Measurements from ENCODE around the gene FAT1. TPM values are rescaled to one million over a fixed set of nuclear protein-coding genes. Genes with fewer than 3 reads are reported as not detected.

FAT1 gene
- total RNA-seq, 2 donors from 2014 or later, result not detected

DNA sequence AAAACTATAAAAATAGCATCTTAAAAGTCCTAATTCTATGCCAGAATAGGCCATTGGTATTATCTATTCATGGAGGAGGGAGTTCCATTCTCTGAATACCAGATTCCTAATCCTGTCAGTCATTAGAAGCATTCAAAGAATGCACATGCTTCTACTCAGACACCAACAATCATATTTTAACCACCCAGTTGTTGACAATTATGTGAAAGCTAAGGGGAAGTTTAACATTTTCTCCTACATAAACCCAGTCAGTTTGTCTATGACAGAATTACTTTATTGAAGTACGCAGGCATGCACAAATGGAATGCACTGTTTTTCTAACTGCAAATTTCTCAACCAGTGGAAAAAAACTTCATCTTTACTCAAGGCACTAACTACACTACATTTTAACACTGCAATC lies 98.7 kb downstream of the FAT1 start:
- Mint-ChIP-seq H3K27ac (no peak overlapping the region), H3K27me3 (peaks cover 9% of the 10 kb centered on the region), H3K36me3 (ENCODE audit: low read depth) (no peaks in the 10 kb centered on the region), H3K9me3 (peaks cover 11% of the 10 kb centered on the region), H3K4me3 (no peak overlapping the region), H3K4me1 (no peaks in the 10 kb centered on the region)
- ATAC-seq (replicated peaks), result no peak

DNA sequence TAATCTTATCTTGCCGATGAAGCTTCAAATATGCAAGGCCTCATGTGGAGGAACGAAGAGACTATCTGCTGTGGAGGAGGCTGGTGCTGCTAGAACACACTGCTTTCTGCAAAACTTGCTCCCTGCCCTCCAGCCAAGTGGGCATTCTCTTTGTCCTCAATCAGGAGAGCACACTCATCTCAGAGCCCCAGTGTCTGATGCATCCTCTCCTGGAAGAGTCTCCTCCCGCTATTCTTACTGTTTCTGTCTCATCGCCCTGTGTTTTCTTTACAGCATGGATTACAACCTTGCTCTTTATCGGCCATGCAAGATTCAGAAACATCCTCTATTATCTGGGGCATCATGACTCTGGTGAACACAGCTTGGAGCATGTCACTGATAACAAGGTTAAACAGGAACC lies 100.1 kb downstream of the FAT1 start:
- ATAC-seq (replicated peaks), result no peak
- no peaks in the 10 kb centered on the region for H3K4me1 Mint-ChIP-seq
- no peak overlapping the region for H3K4me3 Mint-ChIP-seq
- H3K9me3 Mint-ChIP-seq, result peaks cover 11% of the 10 kb centered on the region
- peaks cover 9% of the 10 kb centered on the region for H3K27me3 Mint-ChIP-seq
- no peaks in the 10 kb centered on the region for H3K36me3 Mint-ChIP-seq (ENCODE audit: low read depth)
- H3K27ac Mint-ChIP-seq, result no peak overlapping the region

DNA sequence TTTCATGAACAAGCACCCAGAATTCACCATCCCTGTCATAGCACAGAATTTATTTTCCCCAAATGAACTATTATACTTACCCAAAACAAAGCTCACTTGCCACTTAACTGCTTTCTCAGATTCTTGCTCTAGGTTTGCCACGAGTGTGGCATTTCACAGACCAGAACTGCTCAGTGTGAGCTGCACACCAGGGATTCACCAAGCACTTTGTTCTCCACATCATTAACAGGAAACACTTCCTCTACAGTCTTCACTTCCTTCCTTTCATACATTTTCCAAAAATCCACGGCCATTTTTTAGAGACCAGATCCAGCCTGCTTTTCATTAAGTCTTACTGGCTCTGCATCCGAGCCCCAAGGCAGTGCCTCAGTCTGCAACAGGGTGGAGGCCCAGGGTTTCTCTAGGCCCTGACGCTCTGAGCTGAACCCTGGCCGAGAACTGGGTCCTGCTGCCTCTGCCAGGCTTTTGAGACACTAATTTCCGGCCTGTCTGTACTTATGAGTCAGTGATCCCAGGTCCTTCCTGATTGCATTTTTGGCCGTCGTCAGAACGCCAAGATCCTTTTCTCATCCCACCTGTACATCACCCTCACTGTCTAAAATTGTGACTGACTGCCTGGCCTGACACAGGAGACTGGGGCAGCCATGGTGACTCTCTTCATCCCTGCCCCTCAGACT lies 100.7 kb downstream of the FAT1 start:
- peaks cover 9% of the 10 kb centered on the region for H3K27me3 Mint-ChIP-seq

DNA sequence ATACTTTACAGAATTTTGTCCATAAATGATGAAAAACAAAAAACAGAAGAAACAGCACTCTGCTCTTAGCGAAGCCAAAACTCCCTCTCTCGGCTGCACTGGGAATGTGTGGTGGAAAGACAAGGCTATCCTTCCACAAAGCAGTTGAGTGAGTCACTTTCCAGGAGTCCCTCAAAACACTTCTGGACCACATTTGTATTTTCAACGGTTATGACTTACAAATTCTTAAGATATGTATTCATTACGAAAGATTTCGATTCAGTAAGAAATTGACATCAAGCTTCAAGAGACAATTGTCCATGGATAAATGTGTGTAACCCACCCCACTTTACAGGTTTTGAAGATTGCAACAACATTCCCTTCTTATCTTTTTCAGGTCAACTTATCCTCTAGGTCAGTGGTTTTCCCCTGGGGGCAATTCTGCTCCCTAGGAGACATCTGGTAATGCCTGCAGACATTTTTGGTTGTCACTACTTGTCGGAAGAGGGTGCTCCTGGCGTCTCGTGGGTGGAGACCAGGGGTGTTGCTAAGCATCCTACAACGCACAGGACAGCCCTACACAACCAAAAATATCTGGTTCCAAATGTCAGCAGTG lies 101.6 kb downstream of the FAT1 start:
- Mint-ChIP-seq H3K27me3 (peaks cover 9% of the 10 kb centered on the region), H3K36me3 (ENCODE audit: low read depth) (no peaks in the 10 kb centered on the region), H3K4me1 (no peaks in the 10 kb centered on the region), H3K4me3 (no peak overlapping the region), H3K27ac (no peak overlapping the region), H3K9me3 (peaks cover 18% of the 10 kb centered on the region)
- ATAC-seq (replicated peaks), result no peak

More for the DNA sequence above, 100.7 kb downstream of the FAT1 start:
- peaks cover 15% of the 10 kb centered on the region for H3K9me3 Mint-ChIP-seq
- H3K4me1 Mint-ChIP-seq, result no peaks in the 10 kb centered on the region
- ATAC-seq (replicated peaks), result no peak
- no peak overlapping the region for H3K27ac Mint-ChIP-seq
- no peaks in the 10 kb centered on the region for H3K36me3 Mint-ChIP-seq (ENCODE audit: low read depth)
- no peak overlapping the region for H3K4me3 Mint-ChIP-seq

DNA sequence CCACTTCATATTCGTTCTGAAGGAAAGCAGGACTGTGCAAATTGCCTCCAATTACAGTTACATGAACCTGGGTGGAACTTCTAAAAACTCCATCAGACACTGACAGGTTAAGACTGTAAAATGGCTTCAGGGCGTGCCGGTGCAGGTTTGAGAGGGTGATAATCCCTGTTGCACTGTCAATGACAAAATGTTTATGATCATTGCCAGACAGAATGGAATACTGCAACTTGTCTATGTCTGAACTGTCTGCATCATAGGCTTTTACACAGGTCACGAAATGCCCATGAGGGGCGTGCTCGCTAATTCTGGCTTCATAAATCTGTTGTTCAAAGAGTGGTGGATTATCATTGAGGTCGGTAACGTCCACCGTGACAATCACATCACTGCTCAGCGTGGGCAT lies 104.6 kb downstream of the FAT1 start:
- H3K27ac Mint-ChIP-seq, result no peak overlapping the region
- ATAC-seq (replicated peaks), result no peak
- no peaks in the 10 kb centered on the region for H3K4me1 Mint-ChIP-seq
- H3K27me3 Mint-ChIP-seq, result peaks cover 15% of the 10 kb centered on the region
- peaks cover 22% of the 10 kb centered on the region for H3K9me3 Mint-ChIP-seq
- no peak overlapping the region for H3K4me3 Mint-ChIP-seq
- H3K36me3 Mint-ChIP-seq (ENCODE audit: low read depth), result no peaks in the 10 kb centered on the region

DNA sequence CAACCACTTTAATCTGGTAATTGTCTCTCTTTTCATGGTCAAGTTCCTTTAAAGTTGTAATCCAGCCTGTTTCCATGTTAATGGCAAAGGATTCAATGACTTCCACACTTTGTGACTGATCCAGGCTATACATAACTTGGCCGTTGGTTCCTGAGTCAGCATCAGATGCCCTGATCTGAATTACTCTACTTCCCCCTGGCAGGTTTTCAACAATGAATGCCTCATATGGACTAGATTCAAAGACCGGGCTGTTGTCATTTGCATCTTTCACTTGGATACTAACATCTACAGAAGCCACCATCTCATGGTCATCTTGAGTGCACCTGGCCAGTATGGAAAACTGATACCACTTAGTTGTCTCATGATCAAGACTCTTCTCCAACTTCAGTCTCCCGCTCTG lies 105.7 kb downstream of the FAT1 start:
- Mint-ChIP-seq H3K27ac (no peak overlapping the region), H3K27me3 (peaks cover 13% of the 10 kb centered on the region), H3K9me3 (peaks cover 15% of the 10 kb centered on the region), H3K36me3 (ENCODE audit: low read depth) (no peaks in the 10 kb centered on the region), H3K4me1 (no peaks in the 10 kb centered on the region), H3K4me3 (no peak overlapping the region)
- no peak for ATAC-seq (replicated peaks)

DNA sequence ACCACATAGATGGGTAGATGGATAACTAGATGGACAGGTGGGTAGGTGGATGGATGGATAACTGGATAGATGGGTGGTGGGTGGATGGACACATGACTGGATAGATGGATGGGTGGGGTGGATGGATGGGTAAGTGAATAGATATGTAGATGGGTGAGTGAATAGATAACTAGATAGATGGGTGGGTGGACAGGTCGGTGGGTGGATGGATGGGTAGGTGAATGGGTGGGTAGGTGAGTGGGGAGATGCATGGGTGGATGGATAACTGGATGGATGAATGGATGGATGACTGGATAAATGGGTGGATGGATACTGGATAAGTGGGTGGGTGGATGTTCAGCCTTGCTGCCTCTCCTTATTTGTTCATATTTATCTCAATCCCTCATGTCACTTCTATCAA lies 116.2 kb downstream of the FAT1 start:
- no peaks in the 10 kb centered on the region for H3K27me3 Mint-ChIP-seq
- no peaks in the 10 kb centered on the region for H3K4me1 Mint-ChIP-seq
- no peak overlapping the region for H3K4me3 Mint-ChIP-seq
- H3K36me3 Mint-ChIP-seq (ENCODE audit: low read depth), result no peaks in the 10 kb centered on the region
- ATAC-seq (replicated peaks), result no peak
- H3K27ac Mint-ChIP-seq, result no peak overlapping the region
- peaks cover 6% of the 10 kb centered on the region for H3K9me3 Mint-ChIP-seq

DNA sequence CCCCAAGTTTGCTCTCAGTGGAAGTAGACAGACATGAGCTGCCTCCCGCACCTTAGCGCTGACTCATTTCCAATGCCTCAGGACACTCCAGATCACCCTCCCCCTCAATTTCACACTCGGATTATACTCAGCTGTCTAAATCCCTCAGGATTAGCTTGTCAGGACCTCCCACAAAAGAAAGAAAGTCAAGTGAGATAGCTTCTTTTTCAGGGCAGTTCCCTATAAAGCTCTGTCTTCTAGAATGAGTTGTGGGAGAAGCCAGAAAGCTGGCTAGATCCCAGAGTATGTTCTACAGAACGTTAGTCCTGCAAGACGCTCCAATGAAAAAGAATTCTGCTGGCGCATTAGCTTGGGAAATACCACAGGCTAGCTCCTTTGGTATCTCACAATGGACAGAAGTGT lies 117.1 kb downstream of the FAT1 start:
- Mint-ChIP-seq H3K4me3 (no peak overlapping the region), H3K36me3 (ENCODE audit: low read depth) (no peaks in the 10 kb centered on the region), H3K4me1 (no peaks in the 10 kb centered on the region), H3K9me3 (peaks cover 6% of the 10 kb centered on the region), H3K27me3 (no peaks in the 10 kb centered on the region), H3K27ac (no peak overlapping the region)
- no peak for ATAC-seq (replicated peaks)

DNA sequence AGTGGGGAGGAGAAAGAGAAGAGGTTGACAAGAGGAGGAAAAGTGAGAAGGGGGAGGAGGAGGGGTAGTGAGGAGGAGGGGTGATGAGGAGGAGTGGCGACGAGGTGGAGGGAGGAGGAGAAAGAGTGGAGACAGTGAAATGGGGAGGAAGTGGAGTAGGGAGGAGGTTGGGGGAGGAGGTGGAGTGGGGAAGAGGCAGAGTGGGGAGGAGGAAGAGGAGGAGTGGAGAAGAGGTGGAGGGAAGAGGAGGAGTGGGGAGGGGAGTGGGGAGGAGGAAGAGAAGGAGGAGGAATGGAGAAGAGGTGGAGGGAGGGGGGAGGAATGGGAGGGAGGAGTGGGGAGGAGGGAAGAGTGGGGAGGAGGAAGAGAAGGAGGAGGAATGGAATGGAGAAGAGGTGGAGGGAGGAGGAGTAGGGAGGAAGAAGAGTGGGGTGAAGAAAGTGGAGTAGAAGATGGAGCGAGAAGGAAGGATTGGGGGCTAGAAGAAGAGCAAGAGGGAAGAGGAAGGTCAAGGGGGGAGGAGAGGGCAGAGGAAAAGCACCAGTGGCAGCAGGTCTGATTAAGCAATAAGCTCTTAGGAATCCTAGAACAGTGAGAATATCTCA lies 118.3 kb downstream of the FAT1 start:
- Mint-ChIP-seq H3K4me3 (no peak overlapping the region), H3K4me1 (no peaks in the 10 kb centered on the region)

DNA sequence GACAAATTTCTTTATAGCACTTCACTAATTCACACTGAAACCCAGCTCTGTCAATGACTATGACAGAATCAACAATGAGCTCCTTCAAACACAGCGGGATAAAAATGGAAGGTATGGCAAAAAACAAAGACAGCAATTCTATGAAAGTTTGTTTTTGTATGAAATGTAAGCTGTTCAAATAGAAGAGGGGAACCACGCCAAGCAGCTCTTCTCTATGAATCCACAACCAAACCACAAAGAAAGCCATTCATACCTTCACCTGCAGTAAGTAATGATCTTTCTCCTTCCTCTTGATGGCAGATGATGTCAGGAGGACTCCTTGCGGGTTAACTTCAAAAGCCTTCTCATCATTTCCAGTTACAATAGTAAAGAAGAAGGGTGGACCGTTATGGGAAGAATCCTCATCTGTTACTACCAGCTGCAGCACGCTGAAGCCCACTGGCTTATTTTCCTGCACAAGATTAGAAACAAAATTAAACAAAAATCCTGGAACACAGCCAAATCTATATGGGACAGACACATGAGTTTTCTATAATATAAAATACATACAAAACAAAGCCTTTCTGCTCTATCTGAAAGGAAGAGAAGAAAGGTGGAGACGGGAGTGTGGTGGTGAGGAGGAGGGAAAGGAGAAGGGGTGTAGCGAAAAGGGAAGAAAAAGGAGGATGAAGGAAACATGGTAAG lies 119.4 kb downstream of the FAT1 start:
- Mint-ChIP-seq H3K4me3 (no peak overlapping the region), H3K36me3 (ENCODE audit: low read depth) (no peaks in the 10 kb centered on the region), H3K9me3 (peaks cover 6% of the 10 kb centered on the region), H3K27ac (no peak overlapping the region), H3K4me1 (no peaks in the 10 kb centered on the region), H3K27me3 (no peaks in the 10 kb centered on the region)
- no peak for ATAC-seq (replicated peaks)

More for the DNA sequence above, 118.3 kb downstream of the FAT1 start:
- no peaks in the 10 kb centered on the region for H3K36me3 Mint-ChIP-seq (ENCODE audit: low read depth)
- no peaks in the 10 kb centered on the region for H3K27me3 Mint-ChIP-seq
- H3K9me3 Mint-ChIP-seq, result peaks cover 6% of the 10 kb centered on the region
- H3K27ac Mint-ChIP-seq, result no peak overlapping the region
- no peak for ATAC-seq (replicated peaks)

DNA sequence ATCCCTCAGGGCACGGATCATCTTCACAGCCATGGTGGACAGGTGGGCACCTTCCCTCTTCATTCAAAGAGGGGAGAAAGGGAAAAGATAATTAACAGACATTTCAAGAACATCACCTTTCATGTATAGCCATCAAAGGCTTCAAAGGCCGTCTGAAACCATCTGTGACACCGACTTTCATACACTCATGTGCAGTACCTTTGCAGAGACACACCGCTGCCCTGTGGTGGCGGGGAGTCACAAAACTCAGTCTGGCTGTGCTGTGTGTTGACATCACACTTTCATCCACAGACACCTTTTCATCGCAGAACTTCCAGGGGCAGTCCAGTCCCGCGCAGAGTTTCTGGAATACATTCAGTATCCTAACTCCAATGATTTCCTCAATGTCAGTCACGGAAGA lies 120.7 kb downstream of the FAT1 start:
- H3K36me3 Mint-ChIP-seq (ENCODE audit: low read depth), result no peaks in the 10 kb centered on the region
- peaks cover 5% of the 10 kb centered on the region for H3K9me3 Mint-ChIP-seq
- no peak for ATAC-seq (replicated peaks)
- H3K4me1 Mint-ChIP-seq, result no peaks in the 10 kb centered on the region
- no peak overlapping the region for H3K27ac Mint-ChIP-seq
- H3K4me3 Mint-ChIP-seq, result no peak overlapping the region
- no peaks in the 10 kb centered on the region for H3K27me3 Mint-ChIP-seq

DNA sequence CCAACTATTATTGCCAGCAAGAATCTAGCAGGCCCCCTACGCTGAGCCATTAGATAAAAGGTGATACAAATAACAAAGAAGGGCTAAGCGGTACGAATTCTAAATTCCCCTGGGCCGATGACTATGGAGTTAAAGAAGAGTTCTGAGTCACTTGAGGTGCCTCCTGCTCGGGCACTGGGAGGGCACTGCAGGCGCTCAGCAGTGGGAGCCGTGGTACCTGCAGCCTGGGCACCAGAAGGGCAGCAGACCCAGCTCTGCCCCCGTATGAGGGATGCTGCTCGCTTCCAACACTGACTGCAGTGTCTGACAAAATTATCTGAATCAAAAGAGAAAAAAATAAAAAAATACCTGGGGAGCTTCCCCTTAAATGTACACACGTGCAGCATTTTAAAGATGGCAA lies 124.2 kb downstream of the FAT1 start:
- Mint-ChIP-seq H3K4me1 (no peaks in the 10 kb centered on the region), H3K4me3 (no peak overlapping the region), H3K27me3 (peaks cover 3% of the 10 kb centered on the region), H3K36me3 (ENCODE audit: low read depth) (no peaks in the 10 kb centered on the region), H3K9me3 (peaks cover 3% of the 10 kb centered on the region), H3K27ac (no peak overlapping the region)
- ATAC-seq (replicated peaks), result no peak

DNA sequence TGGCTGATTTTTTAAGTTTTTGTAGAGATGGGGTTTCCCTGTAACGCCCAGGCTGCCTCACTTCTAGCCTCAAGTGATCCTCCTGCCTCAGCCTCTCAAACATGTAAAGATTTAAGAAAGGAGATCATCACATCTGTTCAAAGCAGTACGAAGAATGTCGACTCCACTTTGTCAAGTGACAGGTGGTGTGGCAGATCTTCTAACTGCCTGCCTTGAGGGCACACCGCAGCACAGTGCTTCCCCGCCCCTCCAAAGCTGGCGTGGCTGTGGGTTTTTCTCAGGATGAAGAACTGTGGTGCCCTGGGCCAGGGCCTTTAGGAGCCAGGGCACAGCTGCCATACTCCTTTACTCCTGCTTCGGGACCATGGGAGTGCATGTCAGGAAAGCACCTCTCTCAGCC lies 125.0 kb downstream of the FAT1 start:
- no peak for ATAC-seq (replicated peaks)
- Mint-ChIP-seq H3K36me3 (ENCODE audit: low read depth) (no peaks in the 10 kb centered on the region), H3K27me3 (peaks cover 3% of the 10 kb centered on the region), H3K4me1 (no peaks in the 10 kb centered on the region), H3K4me3 (no peak overlapping the region), H3K9me3 (no peaks in the 10 kb centered on the region), H3K27ac (no peak overlapping the region)

DNA sequence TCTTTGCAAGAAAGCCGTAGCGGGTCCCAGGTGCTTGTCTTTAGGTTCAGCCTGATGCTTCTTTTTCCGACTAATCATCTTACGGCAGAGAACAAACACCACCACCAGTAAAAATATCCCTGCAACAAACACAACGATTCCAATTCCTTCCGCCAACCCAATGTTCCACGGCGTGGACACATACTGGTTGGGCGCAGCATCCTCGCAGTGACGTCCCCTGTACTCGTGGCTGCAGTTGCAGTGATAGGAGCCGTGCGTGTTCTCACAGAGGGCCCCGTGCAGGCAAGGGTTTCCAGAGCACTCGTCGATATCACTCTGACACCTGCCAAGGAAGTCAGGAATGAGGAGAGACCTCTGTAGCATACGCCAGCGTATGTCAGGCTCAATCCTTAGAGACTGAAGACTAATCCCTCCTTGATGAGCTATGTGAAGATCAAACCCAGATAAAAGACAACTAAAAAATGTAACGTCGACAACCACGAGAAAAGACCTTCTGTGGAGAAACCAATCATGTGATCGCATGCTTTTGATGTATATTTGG lies 126.7 kb downstream of the FAT1 start:
- Mint-ChIP-seq H3K4me3 (no peak overlapping the region), H3K27ac (no peak overlapping the region), H3K9me3 (no peaks in the 10 kb centered on the region), H3K4me1 (no peaks in the 10 kb centered on the region), H3K36me3 (ENCODE audit: low read depth) (no peaks in the 10 kb centered on the region), H3K27me3 (peaks cover 3% of the 10 kb centered on the region)
- no peak for ATAC-seq (replicated peaks)

DNA sequence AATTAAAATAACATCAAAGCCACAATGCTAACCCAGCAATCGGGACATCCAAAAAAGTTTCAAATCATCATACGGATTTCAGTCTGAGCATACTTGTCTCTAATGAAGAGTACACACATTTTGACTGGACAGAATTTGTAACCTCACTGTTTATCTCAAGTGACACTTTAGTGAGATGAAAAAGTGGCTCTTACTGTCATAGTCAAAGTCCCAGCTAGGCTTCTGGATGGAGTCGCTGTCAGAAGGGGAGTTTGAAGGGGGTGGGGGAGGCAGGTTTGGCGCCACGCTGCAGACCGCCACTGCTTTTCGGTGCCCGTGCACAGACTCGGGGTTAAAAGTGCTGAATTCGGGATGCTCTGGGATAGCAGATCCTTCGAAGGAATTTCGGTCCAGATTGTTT lies 127.3 kb downstream of the FAT1 start:
- H3K36me3 Mint-ChIP-seq (ENCODE audit: low read depth), result no peaks in the 10 kb centered on the region
- H3K4me1 Mint-ChIP-seq, result no peaks in the 10 kb centered on the region
- H3K9me3 Mint-ChIP-seq, result no peaks in the 10 kb centered on the region
- no peak overlapping the region for H3K4me3 Mint-ChIP-seq
- H3K27me3 Mint-ChIP-seq, result peaks cover 3% of the 10 kb centered on the region
- no peak overlapping the region for H3K27ac Mint-ChIP-seq
- no peak for ATAC-seq (replicated peaks)
